Caco-2 (cell line): ENCODE measurements around the gene SESN1. TPM values are rescaled to one million over a fixed set of nuclear protein-coding genes. Genes with fewer than 3 reads are reported as not detected.

Experiments
- BruUV-seq: library from RNA; stranded (reverse); fragments of 400-500 nt; replicated peaks from 2 replicates; lab custom pipeline; 2021; lab: Mats Ljungman, UMichigan
- CTCF ChIA-PET: fragments of 300-600 bp; sonication (Branson Sonifier 250); formaldehyde crosslinking; loops from one replicate; lab custom pipeline; 2022; ENCODE audit warnings: antibody characterized with exemption; lab: Charles Lee
- POLR2A ChIA-PET: fragments of 300-600 bp; sonication (Branson Sonifier 250); formaldehyde crosslinking; loops from one replicate; lab custom pipeline; 2022; ENCODE audit warnings: antibody characterized with exemption; lab: Charles Lee
- DNase-seq, 2 experiments: peaks; one replicate each; pipeline versions ENCODE4 v3.0.0 to v3.0.0-alpha.2; 2020 to 2022
- H3K27me3 ChIP-seq: replicated peaks from 2 replicates; pipeline ENCODE4 v1.6.0; 2011; ENCODE audit warnings: low read length; ENCODE audit not compliant: control insufficient read depth, insufficient read depth
- H3K36me3 ChIP-seq: 2 replicates; pipeline ENCODE4 v1.5.1; 2011; ENCODE audit warnings: low read length; ENCODE audit not compliant: control insufficient read depth, insufficient read depth
- H3K4me1 ChIP-seq: fragments of 250-450 bp; sonication (Bioruptor Pico); 2 replicates; pipeline ENCODE4 v1.5.1; 2020; ENCODE audit warnings: mild to moderate bottlenecking
- H3K4me3 ChIP-seq: 2 replicates; pipeline ENCODE4 v1.5.1; 2011; ENCODE audit warnings: low read depth, mild to moderate bottlenecking, control low read depth, low read length
- H3K9me3 ChIP-seq: fragments of 250-450 bp; sonication (Bioruptor Pico); 2 replicates; pipeline ENCODE4 v1.5.1; 2020; ENCODE audit warnings: mild to moderate bottlenecking, moderate library complexity
- H3K27ac Mint-ChIP-seq: one replicate; pipeline ENCODE4 v1.8.0; 2022; ENCODE audit warnings: mixed read lengths; ENCODE audit not compliant: unreplicated experiment
- H3K27me3 Mint-ChIP-seq: one replicate; pipeline ENCODE4 v1.8.0; 2022; ENCODE audit warnings: mixed read lengths; ENCODE audit not compliant: insufficient read depth, unreplicated experiment
- H3K36me3 Mint-ChIP-seq: one replicate; pipeline ENCODE4 v1.8.0; 2022; ENCODE audit warnings: mild to moderate bottlenecking, mixed read lengths; ENCODE audit not compliant: insufficient read depth, unreplicated experiment
- H3K4me1 Mint-ChIP-seq: one replicate; pipeline ENCODE4 v1.8.0; 2022; ENCODE audit warnings: low read depth, mixed read lengths; ENCODE audit not compliant: unreplicated experiment
- H3K4me3 Mint-ChIP-seq: one replicate; pipeline ENCODE4 v1.8.0; 2022; ENCODE audit warnings: mild to moderate bottlenecking, moderate library complexity, mixed read lengths; ENCODE audit not compliant: unreplicated experiment
- H3K9me3 Mint-ChIP-seq: one replicate; pipeline ENCODE4 v1.8.0; 2022; ENCODE audit warnings: mixed read lengths; ENCODE audit not compliant: unreplicated experiment
- intact Hi-C: fragments of 100-400 bp; cut with micrococcal nuclease; formaldehyde crosslinking; loops from one replicate; pipeline ENCODE4 v1.10.0; 2022; ENCODE audit not compliant: unreplicated experiment
- total RNA-seq: library from RNA; stranded (reverse); gene quantifications from 2 replicates; pipeline ENCODE4 v1.2.3, GENCODE V29; 2022
- TF ChIP-seq, protein P1 (sequence below), 2 experiments: fragments of 200-600 bp in 1 of 2; IDR thresholded peaks; 1 replicate in 1 of 2; 2 replicates in 1 of 2; pipeline versions ENCODE4 v1.5.1 to v1.8.0; 2011 to 2022; ENCODE audit warnings: antibody characterized with exemption in 1 of 2, control low read depth in 1 of 2, inconsistent platforms in 1 of 2, low read depth in 1 of 2, low read length in 1 of 2, mild to moderate bottlenecking in 1 of 2, moderate library complexity in 1 of 2; ENCODE audit not compliant: insufficient read depth in 1 of 2, severe bottlenecking in 1 of 2, unreplicated experiment in 1 of 2

Gene SESN1
- total RNA-seq, 1 experiment from 2014 or later: 21.9 TPM

DNA sequence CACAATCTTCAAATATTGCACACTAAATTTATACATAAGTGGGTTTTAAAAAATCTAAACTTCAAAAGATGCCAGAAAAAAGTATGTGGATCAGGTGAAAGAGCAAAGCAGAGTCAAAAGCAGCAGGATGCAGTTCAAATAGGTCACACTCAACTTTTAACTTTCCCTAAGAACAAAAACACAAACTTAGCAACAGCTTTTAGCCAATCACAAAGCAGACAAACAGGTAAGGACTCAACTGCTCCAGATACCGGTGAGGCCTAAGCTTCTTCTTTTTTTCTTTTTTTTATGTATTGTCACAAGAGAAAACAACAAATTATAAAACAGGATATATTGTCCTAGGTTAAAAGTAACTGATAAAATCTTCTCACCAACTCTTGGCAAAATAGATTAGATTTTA, 74.7 kb downstream of the SESN1 start:
- H3K4me3 ChIP-seq: no peak overlapping the region
- BruUV-seq: no TSS peak
- H3K27me3 ChIP-seq: no peaks in the 10 kb centered on the region
- TF ChIP-seq, protein P1, sequence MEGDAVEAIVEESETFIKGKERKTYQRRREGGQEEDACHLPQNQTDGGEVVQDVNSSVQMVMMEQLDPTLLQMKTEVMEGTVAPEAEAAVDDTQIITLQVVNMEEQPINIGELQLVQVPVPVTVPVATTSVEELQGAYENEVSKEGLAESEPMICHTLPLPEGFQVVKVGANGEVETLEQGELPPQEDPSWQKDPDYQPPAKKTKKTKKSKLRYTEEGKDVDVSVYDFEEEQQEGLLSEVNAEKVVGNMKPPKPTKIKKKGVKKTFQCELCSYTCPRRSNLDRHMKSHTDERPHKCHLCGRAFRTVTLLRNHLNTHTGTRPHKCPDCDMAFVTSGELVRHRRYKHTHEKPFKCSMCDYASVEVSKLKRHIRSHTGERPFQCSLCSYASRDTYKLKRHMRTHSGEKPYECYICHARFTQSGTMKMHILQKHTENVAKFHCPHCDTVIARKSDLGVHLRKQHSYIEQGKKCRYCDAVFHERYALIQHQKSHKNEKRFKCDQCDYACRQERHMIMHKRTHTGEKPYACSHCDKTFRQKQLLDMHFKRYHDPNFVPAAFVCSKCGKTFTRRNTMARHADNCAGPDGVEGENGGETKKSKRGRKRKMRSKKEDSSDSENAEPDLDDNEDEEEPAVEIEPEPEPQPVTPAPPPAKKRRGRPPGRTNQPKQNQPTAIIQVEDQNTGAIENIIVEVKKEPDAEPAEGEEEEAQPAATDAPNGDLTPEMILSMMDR (IDR thresholded peaks at IDR 0.05; ENCODE audit: insufficient read depth in 1 of 2, low read depth in 1 of 2, low read length in 1 of 2, severe bottlenecking in 1 of 2, unreplicated experiment in 1 of 2): no peak
- intact Hi-C loops: no loop called here
- Mint-ChIP-seq H3K27me3 (no peaks in the 10 kb centered on the region), H3K27ac (no peak overlapping the region), H3K9me3 (no peaks in the 10 kb centered on the region), H3K4me3 (no peak overlapping the region), H3K36me3 (no peaks in the 10 kb centered on the region), H3K4me1 (no peaks in the 10 kb centered on the region)
- no peaks in the 10 kb centered on the region for H3K4me1 ChIP-seq
- H3K9me3 ChIP-seq: no peaks in the 10 kb centered on the region
- ChIA-PET CTCF (no interaction called here), POLR2A (no interaction called here)
- no peak for DNase-seq
- H3K36me3 ChIP-seq: no peaks in the 10 kb centered on the region

- Mint-ChIP-seq H3K4me1 (peaks cover 18% of the 10 kb centered on the region), H3K4me3 (no peak overlapping the region), H3K27me3 (no peaks in the 10 kb centered on the region), H3K27ac (no peak overlapping the region), H3K36me3 (no peaks in the 10 kb centered on the region), H3K9me3 (no peaks in the 10 kb centered on the region)
- Histone ChIP-seq H3K36me3 (no peaks in the 10 kb centered on the region), H3K4me1 (peaks cover 10% of the 10 kb centered on the region), H3K9me3 (no peaks in the 10 kb centered on the region), H3K4me3 (no peak overlapping the region), H3K27me3 (no peaks in the 10 kb centered on the region)
- POLR2A ChIA-PET: no interaction called here
- BruUV-seq: no TSS peak
- TF ChIP-seq, protein P1 (IDR thresholded peaks at IDR 0.05; ENCODE audit: insufficient read depth in 1 of 2, low read depth in 1 of 2, low read length in 1 of 2, severe bottlenecking in 1 of 2, unreplicated experiment in 1 of 2): no peak
- intact Hi-C loops: no loop called here
- CTCF ChIA-PET: interaction anchor here (1.0 kb wide), 1 partner anchor 56 kb away, joined by 8 read pairs; no protein-coding TSS in a partner anchor
- no peak for DNase-seq
These were observed 79.5 kb downstream of the SESN1 start for GRCh38 chr6:109015176-109015575.

GRCh38 chr6:109014606-109015005, 80.0 kb downstream of the SESN1 start:
- H3K27me3 ChIP-seq: no peaks in the 10 kb centered on the region
- POLR2A ChIA-PET: no interaction called here
- H3K4me3 Mint-ChIP-seq: no peak overlapping the region
- no peaks in the 10 kb centered on the region for H3K36me3 Mint-ChIP-seq
- no peak for DNase-seq
- no peak overlapping the region for H3K4me3 ChIP-seq
- no TSS peak for BruUV-seq
- no peaks in the 10 kb centered on the region for H3K9me3 Mint-ChIP-seq
- no peaks in the 10 kb centered on the region for H3K36me3 ChIP-seq
- H3K27me3 Mint-ChIP-seq: no peaks in the 10 kb centered on the region
- no peak overlapping the region for H3K27ac Mint-ChIP-seq
- no peaks in the 10 kb centered on the region for H3K9me3 ChIP-seq
- intact Hi-C loops: no loop called here
- peaks cover 18% of the 10 kb centered on the region for H3K4me1 Mint-ChIP-seq
- H3K4me1 ChIP-seq: peaks cover 11% of the 10 kb centered on the region
- CTCF ChIA-PET: interaction anchor here (1.0 kb wide), 1 partner anchor 57 kb away, joined by 8 read pairs; no protein-coding TSS in a partner anchor
- TF ChIP-seq, protein P1 (IDR thresholded peaks at IDR 0.05; ENCODE audit: insufficient read depth in 1 of 2, low read depth in 1 of 2, low read length in 1 of 2, severe bottlenecking in 1 of 2, unreplicated experiment in 1 of 2): no peak
